ENCODE data around the gene EPHB2. TPM values are rescaled to one million over a fixed set of nuclear protein-coding genes. Genes with fewer than 3 reads are reported as not detected.

EPHB2 gene
- total and polyA plus RNA-seq, 2 donors (not counting 1 experiment from before 2014, with no cell fraction given): 0.07 to 0.39 TPM

DNA sequence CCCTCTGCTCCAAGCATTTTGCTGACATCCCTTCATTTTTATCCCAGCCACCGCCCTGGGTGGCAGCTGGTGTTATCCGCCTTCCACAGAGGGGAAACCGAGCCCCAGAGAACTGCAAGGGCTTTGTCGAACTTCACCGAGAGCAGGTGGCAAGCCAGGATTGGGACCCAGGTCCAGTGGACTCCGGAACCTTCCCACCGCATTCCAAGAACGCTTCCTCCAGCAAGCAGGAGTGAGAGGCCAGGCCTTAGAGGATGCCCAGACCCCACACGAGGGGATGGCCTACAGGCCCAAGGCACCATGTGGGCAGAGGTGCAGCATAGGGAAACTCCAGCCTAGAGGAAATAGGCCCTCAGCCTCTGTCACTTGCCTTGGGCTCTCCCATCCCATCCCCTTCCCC is 90.7 kb downstream of the EPHB2 start:
- no peak overlapping the region for H2AFZ ChIP-seq (ENCODE audit: insufficient read depth, low read depth, low read length, poor library complexity, severe bottlenecking)
- H3K4me1 ChIP-seq (ENCODE audit: control insufficient read depth in 2 of 2, insufficient read depth in 2 of 2, low read length in 2 of 2): no peaks in the 10 kb centered on the region
- TF ChIP-seq EZH2 (IDR thresholded peaks at IDR 0.05; ENCODE audit: borderline replicate concordance, insufficient read depth, low read depth, low read length, poor library complexity, severe bottlenecking): no peak
- TF ChIP-seq, protein P1, sequence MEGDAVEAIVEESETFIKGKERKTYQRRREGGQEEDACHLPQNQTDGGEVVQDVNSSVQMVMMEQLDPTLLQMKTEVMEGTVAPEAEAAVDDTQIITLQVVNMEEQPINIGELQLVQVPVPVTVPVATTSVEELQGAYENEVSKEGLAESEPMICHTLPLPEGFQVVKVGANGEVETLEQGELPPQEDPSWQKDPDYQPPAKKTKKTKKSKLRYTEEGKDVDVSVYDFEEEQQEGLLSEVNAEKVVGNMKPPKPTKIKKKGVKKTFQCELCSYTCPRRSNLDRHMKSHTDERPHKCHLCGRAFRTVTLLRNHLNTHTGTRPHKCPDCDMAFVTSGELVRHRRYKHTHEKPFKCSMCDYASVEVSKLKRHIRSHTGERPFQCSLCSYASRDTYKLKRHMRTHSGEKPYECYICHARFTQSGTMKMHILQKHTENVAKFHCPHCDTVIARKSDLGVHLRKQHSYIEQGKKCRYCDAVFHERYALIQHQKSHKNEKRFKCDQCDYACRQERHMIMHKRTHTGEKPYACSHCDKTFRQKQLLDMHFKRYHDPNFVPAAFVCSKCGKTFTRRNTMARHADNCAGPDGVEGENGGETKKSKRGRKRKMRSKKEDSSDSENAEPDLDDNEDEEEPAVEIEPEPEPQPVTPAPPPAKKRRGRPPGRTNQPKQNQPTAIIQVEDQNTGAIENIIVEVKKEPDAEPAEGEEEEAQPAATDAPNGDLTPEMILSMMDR (IDR thresholded peaks at IDR 0.05): no peak
- no peak overlapping the region for H3K27ac ChIP-seq (ENCODE audit: low read length in 2 of 2)
- H3K4me1 Mint-ChIP-seq: no peaks in the 10 kb centered on the region
- no peak for ATAC-seq (ENCODE audit: low read depth)
- no peaks in the 10 kb centered on the region for H4K20me1 ChIP-seq (ENCODE audit: control insufficient read depth, insufficient read depth, low read length, poor library complexity, severe bottlenecking)
- H3K27me3 Mint-ChIP-seq: peaks cover 5% of the 10 kb centered on the region
- no peak for DNase-seq
- POLR2A ChIA-PET: no interaction called here
- H3K4me3 Mint-ChIP-seq: no peak overlapping the region
- H3K36me3 ChIP-seq (replicated peaks in 1 of 2; ENCODE audit: control extremely low read depth in 1 of 2, control insufficient read depth in 1 of 2, extremely low read depth in 1 of 2, insufficient read depth in 2 of 2, low read length in 1 of 2): no peaks in the 10 kb centered on the region
- no peak overlapping the region for H3K9ac ChIP-seq (ENCODE audit: low read length)
- H3K27me3 ChIP-seq (replicated peaks in 1 of 4; ENCODE audit: control extremely low read depth in 1 of 4, control insufficient read depth in 3 of 4, insufficient read depth in 4 of 4, low read length in 3 of 4): no peaks in the 10 kb centered on the region
- 91% methylated on average over 9 of the region's 9 CpGs for WGBS (ENCODE audit: insufficient coverage)
- H3K4me3 ChIP-seq (ENCODE audit: control extremely low read depth in 1 of 5, extremely low read depth in 1 of 5, insufficient read depth in 1 of 5, low read depth in 2 of 5, low read length in 4 of 5): no peak overlapping the region
- CTCF ChIA-PET: no interaction called here
- H3K4me2 ChIP-seq (replicated peaks; ENCODE audit: low read depth, low read length, poor library complexity, severe bottlenecking): no peak overlapping the region
- H3K9me3 ChIP-seq (ENCODE audit: control extremely low read depth in 1 of 3, control insufficient read depth in 2 of 3, insufficient read depth in 1 of 3, low read length in 2 of 3): no peaks in the 10 kb centered on the region
- H3K27ac Mint-ChIP-seq: no peak overlapping the region
- H3K9me3 Mint-ChIP-seq (ENCODE audit: insufficient read depth): no peaks in the 10 kb centered on the region
- intact Hi-C loops (cut with micrococcal nuclease): no loop called here
- no peaks in the 10 kb centered on the region for H3K79me2 ChIP-seq (ENCODE audit: control insufficient read depth, insufficient read depth, low read length)

DNA sequence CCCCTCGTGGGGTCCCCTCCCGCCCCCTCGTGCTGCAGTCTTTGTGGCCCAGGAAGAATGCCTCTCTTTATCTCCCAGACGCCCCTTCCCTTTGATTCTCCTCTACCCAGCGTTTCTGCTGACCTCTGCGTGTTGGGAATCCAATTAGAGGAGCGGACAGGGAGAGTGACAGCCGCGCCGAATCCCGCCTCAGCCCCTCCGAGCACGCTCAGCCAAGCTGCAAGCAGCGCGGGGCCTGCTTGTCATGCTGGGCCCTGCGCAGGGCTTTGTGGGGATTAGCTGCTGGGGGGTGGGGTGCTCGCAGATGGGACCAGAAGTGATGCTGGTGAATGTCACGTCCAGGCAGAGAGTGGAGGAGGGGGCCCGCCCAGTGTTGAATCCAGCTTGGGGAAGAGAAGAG is 91.1 kb downstream of the EPHB2 start:
- no peak for ATAC-seq (ENCODE audit: low read depth)
- intact Hi-C loops (cut with micrococcal nuclease): no loop called here
- H3K27ac Mint-ChIP-seq: no peak overlapping the region

More for the DNA sequence above, 91.1 kb downstream of the EPHB2 start:
- Mint-ChIP-seq H3K4me3 (no peak overlapping the region), H3K9me3 (ENCODE audit: insufficient read depth) (no peaks in the 10 kb centered on the region), H3K4me1 (no peaks in the 10 kb centered on the region), H3K27me3 (peaks cover 5% of the 10 kb centered on the region)
- H3K9me3 ChIP-seq (ENCODE audit: control extremely low read depth in 1 of 3, control insufficient read depth in 2 of 3, insufficient read depth in 1 of 3, low read length in 2 of 3): no peaks in the 10 kb centered on the region
- no peak for DNase-seq
- H3K79me2 ChIP-seq (ENCODE audit: control insufficient read depth, insufficient read depth, low read length): no peaks in the 10 kb centered on the region
- CTCF ChIA-PET: no interaction called here
- POLR2A ChIA-PET: no interaction called here
- no peaks in the 10 kb centered on the region for H4K20me1 ChIP-seq (ENCODE audit: control insufficient read depth, insufficient read depth, low read length, poor library complexity, severe bottlenecking)
- H3K36me3 ChIP-seq (replicated peaks in 1 of 2; ENCODE audit: control extremely low read depth in 1 of 2, control insufficient read depth in 1 of 2, extremely low read depth in 1 of 2, insufficient read depth in 2 of 2, low read length in 1 of 2): no peaks in the 10 kb centered on the region
- 85% methylated on average over 12 of the region's 19 CpGs for WGBS (ENCODE audit: insufficient coverage)
- no peaks in the 10 kb centered on the region for H3K27me3 ChIP-seq (replicated peaks in 1 of 4; ENCODE audit: control extremely low read depth in 1 of 4, control insufficient read depth in 3 of 4, insufficient read depth in 4 of 4, low read length in 3 of 4)
- H3K4me3 ChIP-seq (ENCODE audit: control extremely low read depth in 1 of 5, extremely low read depth in 1 of 5, insufficient read depth in 1 of 5, low read depth in 2 of 5, low read length in 4 of 5): no peak overlapping the region
- H2AFZ ChIP-seq (ENCODE audit: insufficient read depth, low read depth, low read length, poor library complexity, severe bottlenecking): no peak overlapping the region
- TF ChIP-seq, protein P1 (IDR thresholded peaks at IDR 0.05): no peak
- no peak for TF ChIP-seq EZH2 (IDR thresholded peaks at IDR 0.05; ENCODE audit: borderline replicate concordance, insufficient read depth, low read depth, low read length, poor library complexity, severe bottlenecking)
- H3K4me2 ChIP-seq (replicated peaks; ENCODE audit: low read depth, low read length, poor library complexity, severe bottlenecking): no peak overlapping the region
- no peak overlapping the region for H3K9ac ChIP-seq (ENCODE audit: low read length)
- no peaks in the 10 kb centered on the region for H3K4me1 ChIP-seq (ENCODE audit: control insufficient read depth in 2 of 2, insufficient read depth in 2 of 2, low read length in 2 of 2)
- H3K27ac ChIP-seq (ENCODE audit: low read length in 2 of 2): no peak overlapping the region

Measured in B cell (primary cell).